ENCODE measurements around the gene ILDR1.

- TF ChIP-seq POLR2A (IDR thresholded peaks at IDR 0.05; ENCODE audit: low read length), result no peak
- no peak for TF ChIP-seq GATA1 (IDR thresholded peaks at IDR 0.05; ENCODE audit: low read depth, low read length)
These were observed 42.2 kb downstream of the ILDR1 start for GRCh38 chr3:121979734-121980449.
